D721Med (cell line): Measurements from ENCODE around the gene PRMT7.

Experiments
- DNase-seq: peaks from one replicate; pipeline ENCODE4 v3.0.0; 2011; ENCODE audit warnings: low spot score; ENCODE audit not compliant: insufficient read length
- FAIRE-seq: peaks from 2 replicates; lab custom pipeline; 2011; peaks lifted over from hg19 to GRCh38; lab: Jason Lieb, UNC
- CTCF ChIP-seq: IDR thresholded peaks from 2 replicates; pipeline ENCODE4 v1.5.1; 2012; ENCODE audit warnings: mild to moderate bottlenecking, control low read depth; ENCODE audit not compliant: insufficient read depth; ENCODE audit errors: missing control alignments

The PRMT7 gene

GRCh38 chr16:68367891-68368290, 57.1 kb downstream of the PRMT7 start:
- DNase-seq (no peak), FAIRE-seq (no peak)
- TF ChIP-seq CTCF, result no peak

- FAIRE-seq, result no peak
- DNase-seq, result no peak
- no peak for TF ChIP-seq CTCF
These were observed 57.6 kb downstream of the PRMT7 start for GRCh38 chr16:68368301-68368888.

- FAIRE-seq (no peak), DNase-seq (no peak)
These were observed 58.3 kb downstream of the PRMT7 start for GRCh38 chr16:68369168-68369567.

GRCh38 chr16:68369697-68370580, 59.1 kb downstream of the PRMT7 start:
- FAIRE-seq, result no peak
- no peak for DNase-seq
- no peak for TF ChIP-seq CTCF

More at GRCh38 chr16:68369168-68369567, 58.3 kb downstream of the PRMT7 start:
- TF ChIP-seq CTCF, result no peak

- no peak for TF ChIP-seq CTCF
- FAIRE-seq (no peak), DNase-seq (no peak)
These were observed 59.9 kb downstream of the PRMT7 start for GRCh38 chr16:68370581-68371275.

GRCh38 chr16:68371276-68371651, 60.4 kb downstream of the PRMT7 start:
- TF ChIP-seq CTCF, result no peak
- DNase-seq (no peak), FAIRE-seq (no peak)
